C4-2B (cell line): ENCODE results near the gene TRIM25.

ENCODE experiments used
- H3K27ac ChIP-seq: fragments of 450-650 bp; 2 replicates; pipeline ENCODE4 v1.5.1; 2017
- ZFX ChIP-seq: fragments of 450-650 bp; IDR thresholded peaks from 2 replicates; pipeline ENCODE4 v1.6.1; 2017
- TF ChIP-seq, protein P1 (sequence below): fragments of 450-650 bp; conservative IDR thresholded peaks from 2 replicates; pipeline ENCODE4 v1.5.1; 2017; ENCODE audit warnings: mild to moderate bottlenecking

TRIM25 gene

GRCh38 chr17:56884483-56885311 is 29.2 kb downstream of the TRIM25 start:
- TF ChIP-seq, protein P1, sequence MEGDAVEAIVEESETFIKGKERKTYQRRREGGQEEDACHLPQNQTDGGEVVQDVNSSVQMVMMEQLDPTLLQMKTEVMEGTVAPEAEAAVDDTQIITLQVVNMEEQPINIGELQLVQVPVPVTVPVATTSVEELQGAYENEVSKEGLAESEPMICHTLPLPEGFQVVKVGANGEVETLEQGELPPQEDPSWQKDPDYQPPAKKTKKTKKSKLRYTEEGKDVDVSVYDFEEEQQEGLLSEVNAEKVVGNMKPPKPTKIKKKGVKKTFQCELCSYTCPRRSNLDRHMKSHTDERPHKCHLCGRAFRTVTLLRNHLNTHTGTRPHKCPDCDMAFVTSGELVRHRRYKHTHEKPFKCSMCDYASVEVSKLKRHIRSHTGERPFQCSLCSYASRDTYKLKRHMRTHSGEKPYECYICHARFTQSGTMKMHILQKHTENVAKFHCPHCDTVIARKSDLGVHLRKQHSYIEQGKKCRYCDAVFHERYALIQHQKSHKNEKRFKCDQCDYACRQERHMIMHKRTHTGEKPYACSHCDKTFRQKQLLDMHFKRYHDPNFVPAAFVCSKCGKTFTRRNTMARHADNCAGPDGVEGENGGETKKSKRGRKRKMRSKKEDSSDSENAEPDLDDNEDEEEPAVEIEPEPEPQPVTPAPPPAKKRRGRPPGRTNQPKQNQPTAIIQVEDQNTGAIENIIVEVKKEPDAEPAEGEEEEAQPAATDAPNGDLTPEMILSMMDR, result no peak
- TF ChIP-seq ZFX, result no peak
- H3K27ac ChIP-seq, result no peak overlapping the region

GRCh38 chr17:56883616-56884015 is 30.2 kb downstream of the TRIM25 start:
- H3K27ac ChIP-seq, result no peak overlapping the region
- no peak for TF ChIP-seq ZFX
- TF ChIP-seq, protein P1, result no peak

- no peak overlapping the region for H3K27ac ChIP-seq
- TF ChIP-seq, protein P1, result no peak
- TF ChIP-seq ZFX, result no peak
Observed at GRCh38 chr17:56881685-56882295, 32.1 kb downstream of the TRIM25 start.

DNA sequence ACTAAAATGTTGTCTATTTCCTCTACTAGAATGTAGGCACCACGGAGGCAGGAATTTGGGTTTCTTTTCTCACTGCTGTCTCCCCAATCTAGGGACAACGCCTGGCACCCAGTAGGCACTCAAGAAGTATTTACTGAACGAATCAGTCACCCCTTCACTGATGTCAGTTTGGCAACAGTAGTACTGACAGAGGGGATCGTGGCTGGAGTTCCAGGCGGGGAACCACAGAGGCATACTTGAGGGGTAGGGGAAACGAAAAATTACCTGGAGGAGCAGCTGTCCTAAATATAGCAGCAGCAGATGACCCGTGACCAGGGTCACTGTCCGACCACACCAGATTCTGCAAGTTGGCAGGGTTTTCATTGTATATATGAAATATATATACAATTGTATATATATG is 33.3 kb downstream of the TRIM25 start:
- TF ChIP-seq, protein P1, result no peak
- no peak for TF ChIP-seq ZFX
- no peak overlapping the region for H3K27ac ChIP-seq

DNA sequence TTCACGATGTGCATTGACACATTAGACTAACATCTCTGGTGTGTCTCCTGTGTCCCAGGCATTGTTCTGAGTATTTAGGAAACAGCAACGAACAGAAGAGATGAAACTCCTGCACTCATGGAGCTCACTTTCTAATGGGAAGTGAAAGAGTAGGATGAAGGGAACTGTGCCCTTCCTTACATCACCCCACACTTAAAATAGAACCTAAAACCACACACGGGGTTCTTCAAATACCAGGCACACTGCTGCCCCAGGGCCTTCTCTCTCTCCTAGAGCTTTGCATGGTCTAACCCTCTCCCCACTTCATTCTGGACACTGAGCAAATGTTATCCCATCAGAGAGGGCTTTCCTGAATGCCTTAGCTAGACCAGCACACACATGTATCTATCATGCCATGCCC is 33.7 kb downstream of the TRIM25 start:
- no peak for TF ChIP-seq ZFX
- TF ChIP-seq, protein P1, result no peak
- no peak overlapping the region for H3K27ac ChIP-seq

GRCh38 chr17:56879280-56879679 is 34.6 kb downstream of the TRIM25 start:
- TF ChIP-seq, protein P1, result no peak
- no peak for TF ChIP-seq ZFX

GRCh38 chr17:56876766-56877179 is 37.1 kb downstream of the TRIM25 start:
- no peak overlapping the region for H3K27ac ChIP-seq
- TF ChIP-seq, protein P1, result no peak
- no peak for TF ChIP-seq ZFX

More at GRCh38 chr17:56879280-56879679, 34.6 kb downstream of the TRIM25 start:
- H3K27ac ChIP-seq, result no peak overlapping the region
